BLaER1 (cell line): ENCODE data around the gene KIRREL3.

Experiments used
- H3K27ac ChIP-seq: shearing (Covaris generic); formaldehyde crosslinking; 2 replicates; pipeline ENCODE4 v1.8.1; 2022
- H3K27me3 ChIP-seq: shearing (Covaris generic); formaldehyde crosslinking; 2 replicates; pipeline ENCODE4 v1.8.1; 2022
- H3K36me3 ChIP-seq: shearing (Covaris generic); formaldehyde crosslinking; 2 replicates; pipeline ENCODE4 v1.8.1; 2022
- H3K4me1 ChIP-seq: shearing (Covaris generic); formaldehyde crosslinking; 2 replicates; pipeline ENCODE4 v1.8.1; 2022
- H3K4me2 ChIP-seq: shearing (Covaris generic); formaldehyde crosslinking; 2 replicates; pipeline ENCODE4 v1.8.1; 2022
- H3K4me3 ChIP-seq: shearing (Covaris generic); formaldehyde crosslinking; 2 replicates; pipeline ENCODE4 v1.8.1; 2022
- H3K9ac ChIP-seq: shearing (Covaris generic); formaldehyde crosslinking; 2 replicates; pipeline ENCODE4 v1.8.1; 2022
- H3K9me3 ChIP-seq: shearing (Covaris generic); formaldehyde crosslinking; 2 replicates; pipeline ENCODE4 v1.8.1; 2022
- H4K20me1 ChIP-seq: shearing (Covaris generic); formaldehyde crosslinking; 2 replicates; pipeline ENCODE4 v1.8.1; 2022
- Cebpa-rat ChIP-seq: shearing (Covaris generic); IDR thresholded peaks from 2 replicates; pipeline ENCODE4 v1.8.1; 2022

KIRREL3 gene

DNA sequence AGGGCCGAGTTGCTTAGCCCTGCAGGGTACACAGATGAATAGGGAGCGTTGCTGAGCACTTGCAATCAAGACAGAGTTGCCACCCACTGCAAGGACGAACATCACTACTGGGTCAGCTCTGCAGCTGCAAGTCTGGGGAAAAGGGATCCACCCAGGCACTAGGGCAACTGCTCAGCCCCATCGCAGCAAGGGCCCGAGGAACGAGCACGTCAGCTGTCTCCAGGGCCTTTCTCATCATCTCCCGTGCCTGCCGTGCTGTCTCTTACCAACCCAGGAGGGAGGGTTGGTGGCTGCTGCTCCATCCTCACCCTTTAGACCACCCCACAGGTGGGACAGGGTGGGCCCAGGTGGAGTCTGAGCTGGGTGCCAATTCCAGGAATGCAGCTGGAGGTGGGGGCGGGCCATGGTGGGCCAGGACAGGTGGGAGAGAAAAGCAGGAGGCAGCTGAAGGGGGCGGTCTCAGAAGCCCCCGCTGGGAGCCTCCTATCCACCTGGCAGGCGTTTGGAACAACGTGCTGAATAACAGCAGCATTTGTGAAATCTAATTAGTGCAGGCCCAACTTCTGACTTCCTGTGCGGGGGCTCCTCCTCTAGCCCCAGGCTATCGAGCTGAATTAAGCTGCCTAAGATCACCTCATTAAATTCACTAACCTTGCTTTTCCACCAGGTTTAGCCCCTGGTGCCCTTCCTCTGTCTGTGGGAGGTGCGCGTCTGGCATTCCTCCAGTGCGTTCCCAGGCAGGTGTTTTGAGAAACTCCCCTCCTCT lies 392.6 kb downstream of the KIRREL3 start:
- Histone ChIP-seq H3K27me3 (no peaks in the 10 kb centered on the region), H4K20me1 (no peaks in the 10 kb centered on the region), H3K4me3 (no peak overlapping the region), H3K9me3 (no peaks in the 10 kb centered on the region), H3K4me2 (no peak overlapping the region), H3K36me3 (no peaks in the 10 kb centered on the region), H3K4me1 (peaks cover 25% of the 10 kb centered on the region), H3K9ac (no peak overlapping the region), H3K27ac (no peak overlapping the region)
- no peak for TF ChIP-seq Cebpa-rat

DNA sequence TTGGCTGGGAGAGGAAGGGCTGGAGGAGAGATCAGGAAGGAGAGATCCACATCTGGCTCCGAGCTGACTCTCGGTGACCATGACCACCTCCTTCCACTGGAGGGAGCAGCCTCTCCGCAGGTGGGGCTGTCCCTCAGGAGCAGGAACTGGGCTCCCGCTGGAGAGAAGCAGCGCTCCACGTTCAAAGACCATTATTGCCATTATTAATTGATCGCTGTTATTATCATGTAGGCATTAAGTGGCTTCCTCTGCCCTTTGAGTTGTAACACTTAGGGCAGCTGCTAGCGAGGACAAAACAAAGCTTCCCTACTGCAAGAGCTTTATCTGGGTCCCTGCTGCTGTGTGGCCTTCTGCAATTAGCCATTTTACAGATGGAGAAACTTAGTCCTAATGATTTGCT lies 393.2 kb downstream of the KIRREL3 start:
- 0 out of 2 replicates have a peak overlapping the region, but pooled peaks have one; percentile 8 for H3K27ac ChIP-seq
- H4K20me1 ChIP-seq, result no peaks in the 10 kb centered on the region
- H3K36me3 ChIP-seq, result no peaks in the 10 kb centered on the region
- no peaks in the 10 kb centered on the region for H3K9me3 ChIP-seq
- H3K4me2 ChIP-seq, result peak overlapping the region; percentile 47
- peaks cover 29% of the 10 kb centered on the region for H3K4me1 ChIP-seq
- no peaks in the 10 kb centered on the region for H3K27me3 ChIP-seq
- no peak overlapping the region for H3K4me3 ChIP-seq
- no peak for TF ChIP-seq Cebpa-rat
- no peak overlapping the region for H3K9ac ChIP-seq

DNA sequence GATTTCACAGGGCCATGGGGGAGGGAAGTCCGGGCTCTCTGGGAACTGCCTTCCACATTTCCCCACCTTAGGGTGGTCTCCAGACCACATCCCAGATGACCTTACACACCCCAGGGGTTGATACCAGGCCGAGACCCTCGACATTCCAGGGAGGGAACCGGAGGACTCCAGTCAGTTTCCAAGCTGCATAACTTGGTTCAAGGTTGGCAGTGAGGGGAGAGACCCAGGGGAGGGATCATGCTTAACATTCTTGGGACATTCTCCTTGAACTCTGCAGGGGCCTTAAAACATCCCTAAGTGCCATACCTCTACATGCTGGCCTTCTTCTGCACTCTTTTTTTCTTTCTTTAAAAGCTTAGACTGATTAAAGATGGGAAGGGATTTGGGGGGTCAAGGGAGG lies 394.1 kb downstream of the KIRREL3 start:
- H3K4me2 ChIP-seq, result no peak overlapping the region
- no peak overlapping the region for H3K4me3 ChIP-seq
- H3K27ac ChIP-seq, result no peak overlapping the region
- H3K36me3 ChIP-seq, result no peaks in the 10 kb centered on the region
- no peaks in the 10 kb centered on the region for H4K20me1 ChIP-seq
- no peaks in the 10 kb centered on the region for H3K27me3 ChIP-seq
- H3K4me1 ChIP-seq, result peaks cover 29% of the 10 kb centered on the region
- H3K9ac ChIP-seq, result no peak overlapping the region
- no peaks in the 10 kb centered on the region for H3K9me3 ChIP-seq
- no peak for TF ChIP-seq Cebpa-rat

DNA sequence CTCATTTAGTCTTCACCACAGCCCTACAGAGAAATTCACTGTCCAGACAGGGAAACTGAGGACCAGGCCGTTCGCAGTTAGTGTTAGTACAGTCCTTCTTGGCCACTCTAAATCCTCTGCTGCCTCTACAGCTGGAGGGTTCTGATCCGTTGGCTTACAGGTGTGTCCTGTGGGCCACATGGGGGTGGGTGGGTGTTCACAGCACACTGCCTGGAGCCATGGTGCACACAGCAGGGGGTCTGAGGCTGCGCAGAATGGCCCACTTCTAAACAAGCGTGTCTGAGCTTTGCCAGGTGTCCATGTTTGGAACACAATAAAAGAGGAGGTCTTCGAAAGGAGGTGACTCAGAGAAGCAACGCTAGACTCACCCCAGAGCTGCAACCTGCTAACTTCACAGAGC lies 396.1 kb downstream of the KIRREL3 start:
- Histone ChIP-seq H3K4me1 (peaks cover 29% of the 10 kb centered on the region), H3K27me3 (no peaks in the 10 kb centered on the region), H3K4me3 (no peak overlapping the region), H3K27ac (no peak overlapping the region), H3K9ac (no peak overlapping the region), H3K9me3 (no peaks in the 10 kb centered on the region), H3K4me2 (peak overlapping the region; percentile 60; the same call in 1 of the 2 replicates), H3K36me3 (no peaks in the 10 kb centered on the region), H4K20me1 (no peaks in the 10 kb centered on the region)
- no peak for TF ChIP-seq Cebpa-rat

DNA sequence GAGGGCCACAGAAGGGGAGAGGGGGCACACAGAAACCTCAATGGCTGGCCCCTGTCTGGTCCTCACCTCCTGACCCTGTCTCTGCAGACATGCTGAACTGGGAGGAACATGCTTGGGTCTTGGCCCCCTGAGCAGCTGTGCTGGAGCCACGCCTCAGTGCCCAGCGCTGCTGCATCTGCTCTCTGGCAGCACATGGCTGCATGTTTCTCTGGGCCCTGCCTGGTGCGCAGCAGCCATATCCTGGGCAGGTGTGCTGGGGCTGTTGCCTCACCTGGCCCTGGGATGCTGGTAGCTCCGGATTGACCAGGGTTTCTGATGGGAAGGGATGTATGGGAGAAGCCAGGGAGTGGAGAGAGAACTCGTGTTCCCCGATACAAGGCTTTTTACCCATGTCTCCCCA lies 397.1 kb downstream of the KIRREL3 start:
- no peaks in the 10 kb centered on the region for H4K20me1 ChIP-seq
- H3K9me3 ChIP-seq, result peaks cover 3% of the 10 kb centered on the region; the same call in 1 of the 2 replicates
- no peak for TF ChIP-seq Cebpa-rat
- no peak overlapping the region for H3K4me3 ChIP-seq
- no peak overlapping the region for H3K9ac ChIP-seq
- H3K36me3 ChIP-seq, result no peaks in the 10 kb centered on the region
- H3K27me3 ChIP-seq, result no peaks in the 10 kb centered on the region
- peak overlapping the region; percentile 60 for H3K4me2 ChIP-seq
- H3K4me1 ChIP-seq, result peaks cover 29% of the 10 kb centered on the region
- no peak overlapping the region for H3K27ac ChIP-seq

DNA sequence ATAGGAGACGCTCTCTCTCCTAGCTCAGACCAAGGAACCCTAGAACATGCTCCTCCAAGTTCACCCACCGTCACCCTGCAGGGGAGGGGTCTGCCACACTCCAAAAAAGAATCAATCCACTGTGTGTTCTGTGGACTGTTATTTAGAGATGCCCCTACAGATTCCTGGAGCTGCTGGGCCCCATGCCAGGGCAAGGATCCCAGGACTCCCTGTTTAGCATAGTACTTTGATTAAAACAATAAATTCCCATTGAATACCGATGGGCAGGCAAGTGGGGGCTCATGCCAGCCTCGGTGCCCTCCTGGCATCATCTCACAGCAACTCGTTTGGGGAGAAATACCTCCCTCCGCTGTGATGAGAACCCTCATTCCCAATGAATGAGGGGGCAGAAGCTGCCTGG lies 397.6 kb downstream of the KIRREL3 start:
- Histone ChIP-seq H3K36me3 (no peaks in the 10 kb centered on the region), H3K9ac (no peak overlapping the region), H3K27me3 (no peaks in the 10 kb centered on the region)

DNA sequence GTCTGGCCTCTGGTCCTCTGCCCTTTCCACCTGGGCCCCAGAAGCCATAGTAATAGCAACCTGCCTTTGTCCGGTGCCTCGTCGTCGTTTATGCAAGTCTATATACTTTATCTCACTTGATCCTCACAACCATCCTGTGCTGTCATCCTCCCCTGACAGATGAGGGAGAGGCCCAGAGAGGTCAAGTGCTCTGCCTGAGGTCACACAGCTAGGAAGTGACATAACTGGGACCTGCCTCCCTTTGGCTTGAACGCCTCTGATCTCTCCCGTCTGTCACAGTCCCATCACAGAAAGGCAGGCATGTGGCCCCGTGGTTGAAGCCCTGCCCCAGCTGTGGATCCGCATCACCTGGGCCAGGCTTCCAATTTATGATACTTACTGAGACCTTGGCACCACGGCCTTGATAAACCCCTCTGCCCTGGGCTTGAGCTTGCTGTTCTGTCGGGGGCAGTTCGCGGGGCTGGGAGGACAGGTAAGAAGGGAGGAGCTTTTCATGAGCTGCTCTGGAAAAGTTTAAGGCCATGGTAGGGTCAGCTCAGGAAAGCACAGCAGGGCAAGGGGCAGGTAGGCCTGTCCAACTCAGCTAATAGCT lies 398.1 kb downstream of the KIRREL3 start:
- peaks cover 28% of the 10 kb centered on the region for H3K4me1 ChIP-seq

More for the DNA sequence above, 397.6 kb downstream of the KIRREL3 start:
- Histone ChIP-seq H3K4me2 (peak overlapping the region; percentile 60), H3K9me3 (peaks cover 6% of the 10 kb centered on the region; the same call in 1 of the 2 replicates), H3K4me1 (peaks cover 29% of the 10 kb centered on the region), H3K4me3 (no peak overlapping the region), H4K20me1 (no peaks in the 10 kb centered on the region), H3K27ac (no peak overlapping the region)
- no peak for TF ChIP-seq Cebpa-rat

DNA sequence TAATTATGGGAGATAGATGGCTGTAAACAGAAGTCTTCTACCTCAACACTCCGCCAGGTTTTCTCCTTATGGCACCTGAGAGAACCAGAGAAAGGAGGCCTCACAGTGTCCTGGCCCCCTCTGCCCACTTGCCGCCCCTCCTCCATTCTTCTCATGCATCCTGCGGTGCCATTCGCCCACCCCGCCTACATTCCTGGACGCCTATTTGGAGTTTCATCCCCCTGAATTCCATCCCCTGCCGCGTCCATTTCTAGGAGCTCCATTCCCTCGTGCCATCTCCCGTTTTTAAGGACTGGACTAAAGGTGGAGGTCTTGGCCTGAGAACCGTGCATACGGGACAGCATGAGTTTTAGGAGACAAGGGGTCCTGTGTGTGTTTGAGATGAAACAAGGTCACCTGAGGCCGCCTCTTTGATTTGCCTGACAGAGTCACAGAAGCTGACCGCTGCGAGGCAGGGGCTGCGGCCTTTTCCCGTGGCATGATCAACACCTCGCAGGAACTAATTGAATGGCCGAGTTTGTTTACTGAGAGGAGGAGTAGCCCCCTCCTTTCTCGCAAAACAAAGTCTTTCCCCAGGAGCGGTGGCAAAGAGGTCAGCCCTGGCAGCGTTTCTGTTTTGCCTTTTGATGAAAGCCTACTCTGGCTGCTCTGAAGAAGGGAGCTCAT lies 398.9 kb downstream of the KIRREL3 start:
- H3K4me1 ChIP-seq, result peaks cover 21% of the 10 kb centered on the region
- H3K36me3 ChIP-seq, result no peaks in the 10 kb centered on the region
- H3K4me3 ChIP-seq, result no peak overlapping the region
- H3K27me3 ChIP-seq, result no peaks in the 10 kb centered on the region
- TF ChIP-seq Cebpa-rat, result no peak
- H4K20me1 ChIP-seq, result no peaks in the 10 kb centered on the region
- H3K4me2 ChIP-seq, result no peak overlapping the region
- no peak overlapping the region for H3K9ac ChIP-seq
- H3K9me3 ChIP-seq, result peaks cover 6% of the 10 kb centered on the region; the same call in 1 of the 2 replicates
- H3K27ac ChIP-seq, result no peak overlapping the region

More for the DNA sequence above, 398.1 kb downstream of the KIRREL3 start:
- Histone ChIP-seq H3K4me2 (peak overlapping the region; percentile 60; the same call in 1 of the 2 replicates), H3K36me3 (no peaks in the 10 kb centered on the region), H3K9ac (no peak overlapping the region), H4K20me1 (no peaks in the 10 kb centered on the region), H3K27me3 (no peaks in the 10 kb centered on the region), H3K4me3 (no peak overlapping the region), H3K9me3 (peaks cover 6% of the 10 kb centered on the region; the same call in 1 of the 2 replicates), H3K27ac (no peak overlapping the region)
- TF ChIP-seq Cebpa-rat, result no peak

DNA sequence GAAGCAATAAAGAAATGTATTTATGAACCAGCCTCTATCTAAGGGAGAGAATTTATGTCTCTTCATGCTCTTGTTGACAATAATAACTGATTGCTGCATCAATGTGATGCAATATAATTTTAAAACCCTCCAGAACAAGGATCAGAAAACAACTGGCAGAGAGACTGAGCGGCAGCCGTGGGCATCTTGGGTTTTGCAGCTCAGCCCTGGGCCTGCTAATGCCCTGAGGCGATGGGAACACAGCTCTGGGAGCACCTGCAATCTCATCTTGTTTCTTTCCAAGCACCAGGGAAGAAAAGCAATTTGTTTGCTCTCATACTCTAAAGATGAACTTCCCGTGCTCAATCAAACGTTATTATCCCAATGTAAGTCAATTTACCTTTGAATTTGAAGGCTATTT lies 399.4 kb downstream of the KIRREL3 start:
- peaks cover 6% of the 10 kb centered on the region; the same call in 1 of the 2 replicates for H3K9me3 ChIP-seq
- no peaks in the 10 kb centered on the region for H4K20me1 ChIP-seq
- no peaks in the 10 kb centered on the region for H3K36me3 ChIP-seq
- H3K4me1 ChIP-seq, result peaks cover 21% of the 10 kb centered on the region
- TF ChIP-seq Cebpa-rat, result 0 out of 2 replicates have a peak, but pooled peaks have one; percentile 45
- H3K9ac ChIP-seq, result no peak overlapping the region
- H3K4me3 ChIP-seq, result no peak overlapping the region
- H3K27ac ChIP-seq, result no peak overlapping the region
- no peaks in the 10 kb centered on the region; the same call in 1 of the 2 replicates for H3K27me3 ChIP-seq
- no peak overlapping the region for H3K4me2 ChIP-seq
